Measurements from ENCODE around the gene TMEM130.

DNA sequence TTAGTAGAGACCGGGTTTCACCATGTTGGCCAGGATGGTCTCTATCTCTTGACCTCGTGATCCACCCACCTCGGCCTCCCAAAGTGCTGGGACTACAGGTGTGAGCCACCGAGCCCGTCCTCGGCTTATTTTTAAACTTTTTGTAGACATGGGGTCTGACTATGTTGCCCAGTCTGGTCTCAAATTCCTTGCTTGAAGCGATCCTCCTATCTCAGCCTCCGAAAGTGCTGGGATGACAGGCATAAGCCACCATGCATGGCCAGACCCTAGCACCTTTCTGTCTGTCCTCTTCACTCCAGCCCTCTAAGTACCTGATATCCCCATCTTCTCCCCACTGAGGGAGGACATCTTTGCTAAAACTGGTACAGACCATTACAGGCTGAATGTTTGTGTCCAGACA is 41.4 kb downstream of the TMEM130 start:
- TF ChIP-seq CTCF (conservative IDR thresholded peaks at IDR 0.05 in 1 of 2, IDR thresholded peaks at IDR 0.05 in 1 of 2; ENCODE audit: low read depth in 1 of 2, low read length in 2 of 2) = no peak
- TF ChIP-seq EZH2 (IDR thresholded peaks at IDR 0.05; ENCODE audit: low read length, missing control alignments) = no peak
